ENCODE data around the gene GRPEL1.

Gene GRPEL1

GRCh38 chr4:7043284-7044136 lies 24.4 kb downstream of the GRPEL1 start, which contains the start of gene TADA2B:
Gene TADA2B (plus strand): TSS chr4:7043372. CDS start chr4:7043580, 208 bp downstream.
- DNase-seq: no peak

DNA sequence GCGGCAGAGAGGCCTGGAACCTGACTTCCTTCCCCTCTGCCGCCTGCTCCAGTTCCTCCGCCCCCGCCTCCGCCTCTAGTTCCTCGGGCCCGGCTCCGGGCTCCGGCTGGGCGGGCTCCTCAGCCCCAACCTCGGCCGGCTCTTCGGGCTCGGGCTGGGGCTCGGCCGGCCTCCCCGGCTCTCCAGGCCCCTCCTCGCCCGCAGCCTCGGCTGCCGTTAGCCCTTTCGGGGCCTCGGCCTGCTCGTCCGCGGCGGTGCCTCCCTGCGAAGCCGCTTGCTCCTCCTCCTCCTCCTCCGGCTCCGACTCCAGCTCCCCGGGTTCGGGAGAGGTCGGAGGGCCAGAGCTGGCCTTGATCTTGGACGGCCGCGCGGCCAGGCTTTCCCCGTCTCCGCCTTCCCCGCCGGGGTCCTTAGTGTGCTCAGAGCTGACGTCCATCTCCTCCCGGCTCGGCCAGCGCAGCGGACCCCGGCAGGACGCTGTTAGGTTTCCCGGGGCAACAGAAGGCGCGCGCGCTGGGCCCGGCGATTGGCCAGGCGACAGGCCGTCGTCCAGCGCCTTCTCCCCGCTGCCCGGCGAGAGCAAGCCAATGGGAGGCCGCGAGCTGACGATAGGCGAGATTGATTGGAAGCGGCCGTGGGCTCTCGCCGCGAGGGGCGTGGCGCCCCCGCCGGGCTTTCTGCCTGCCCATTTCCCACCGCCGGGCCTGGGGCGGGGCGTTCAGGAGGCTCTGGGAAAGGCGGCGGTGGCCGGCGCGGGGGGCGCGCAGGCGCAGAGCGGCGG lies 25.2 kb downstream of the GRPEL1 start:
- DNase-seq: peak; percentile 95

DNA sequence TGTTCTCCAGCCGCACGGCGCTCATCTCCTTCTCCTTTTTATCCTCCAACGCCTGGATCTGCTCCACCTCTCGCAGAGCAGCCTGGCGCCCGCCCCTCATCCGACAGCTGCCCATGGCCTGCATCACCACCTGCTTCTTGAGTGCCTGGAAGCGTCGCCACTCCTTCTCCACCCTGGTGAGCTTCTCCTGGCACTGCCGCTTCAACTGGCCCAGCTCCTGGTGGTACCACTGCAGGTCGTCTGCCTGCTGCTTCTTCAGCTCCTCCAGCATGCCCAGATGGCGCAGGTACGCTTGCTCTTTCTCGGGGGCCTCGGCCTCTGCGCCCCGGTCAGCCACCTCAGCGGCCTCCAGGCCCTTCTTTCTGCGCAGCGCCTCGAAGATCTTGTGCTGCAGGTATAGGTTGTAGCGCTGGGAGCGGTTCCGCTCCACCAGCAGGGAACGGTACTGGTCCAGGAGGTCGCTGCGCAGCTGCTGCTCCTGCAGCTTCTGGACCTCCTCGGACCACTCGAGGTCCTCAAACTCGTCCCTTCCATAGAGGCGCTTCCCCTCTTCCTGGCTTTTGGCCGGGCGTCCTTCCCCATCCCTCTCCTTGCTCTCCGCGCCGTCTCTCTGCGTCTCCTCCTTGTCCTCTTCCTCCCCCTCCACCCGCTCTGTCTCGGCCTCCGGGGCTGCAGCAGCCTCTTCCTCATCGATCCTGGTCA lies 25.9 kb downstream of the GRPEL1 start:
- DNase-seq: peak; percentile 30

- no peak for DNase-seq
Measured at GRCh38 chr4:7041246-7041645, 26.6 kb downstream of the GRPEL1 start.

DNA sequence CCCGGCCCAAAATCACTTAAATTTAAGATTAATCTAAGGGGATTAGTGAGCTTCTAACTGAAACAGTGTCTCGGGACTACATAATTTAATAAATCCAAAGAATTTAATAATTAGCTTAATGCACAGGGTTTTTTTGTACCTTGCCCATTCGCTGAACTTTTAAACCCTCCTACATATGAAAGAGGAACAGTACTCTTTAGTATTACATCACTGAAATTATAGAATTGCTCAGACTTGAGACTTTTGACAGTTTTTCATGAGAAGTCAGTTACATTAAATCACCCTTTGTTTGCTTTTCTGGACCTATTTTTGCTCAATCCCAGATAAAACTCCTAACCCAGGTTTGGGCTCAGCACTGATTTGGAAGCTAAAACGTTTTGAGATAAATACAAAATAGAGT lies 27.1 kb downstream of the GRPEL1 start:
- DNase-seq: peak; percentile 70

DNA sequence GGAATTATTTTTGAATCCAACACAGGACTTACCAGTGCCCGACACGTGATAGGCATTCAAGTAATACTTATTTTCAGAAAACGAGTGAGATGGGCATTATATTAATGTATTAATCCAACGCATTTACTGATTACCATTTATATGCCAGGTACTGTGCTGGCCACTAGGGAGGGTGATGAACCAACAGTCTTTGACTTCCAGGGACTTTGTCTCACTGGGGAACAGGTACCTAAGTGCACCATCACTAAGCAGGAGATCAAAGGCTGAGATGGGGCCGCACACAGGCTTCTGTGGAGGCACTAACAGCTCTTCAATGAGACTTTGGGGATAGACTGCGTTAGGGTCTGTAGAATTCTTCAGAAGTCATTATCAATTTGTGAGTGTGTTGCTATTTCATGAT lies 30.4 kb downstream of the GRPEL1 start:
- no peak for DNase-seq

GRCh38 chr4:7034262-7035081 lies 33.4 kb downstream of the GRPEL1 start:
- no peak for DNase-seq

- no peak for DNase-seq
Measured at GRCh38 chr4:7032596-7032995, 35.3 kb downstream of the GRPEL1 start.

DNA sequence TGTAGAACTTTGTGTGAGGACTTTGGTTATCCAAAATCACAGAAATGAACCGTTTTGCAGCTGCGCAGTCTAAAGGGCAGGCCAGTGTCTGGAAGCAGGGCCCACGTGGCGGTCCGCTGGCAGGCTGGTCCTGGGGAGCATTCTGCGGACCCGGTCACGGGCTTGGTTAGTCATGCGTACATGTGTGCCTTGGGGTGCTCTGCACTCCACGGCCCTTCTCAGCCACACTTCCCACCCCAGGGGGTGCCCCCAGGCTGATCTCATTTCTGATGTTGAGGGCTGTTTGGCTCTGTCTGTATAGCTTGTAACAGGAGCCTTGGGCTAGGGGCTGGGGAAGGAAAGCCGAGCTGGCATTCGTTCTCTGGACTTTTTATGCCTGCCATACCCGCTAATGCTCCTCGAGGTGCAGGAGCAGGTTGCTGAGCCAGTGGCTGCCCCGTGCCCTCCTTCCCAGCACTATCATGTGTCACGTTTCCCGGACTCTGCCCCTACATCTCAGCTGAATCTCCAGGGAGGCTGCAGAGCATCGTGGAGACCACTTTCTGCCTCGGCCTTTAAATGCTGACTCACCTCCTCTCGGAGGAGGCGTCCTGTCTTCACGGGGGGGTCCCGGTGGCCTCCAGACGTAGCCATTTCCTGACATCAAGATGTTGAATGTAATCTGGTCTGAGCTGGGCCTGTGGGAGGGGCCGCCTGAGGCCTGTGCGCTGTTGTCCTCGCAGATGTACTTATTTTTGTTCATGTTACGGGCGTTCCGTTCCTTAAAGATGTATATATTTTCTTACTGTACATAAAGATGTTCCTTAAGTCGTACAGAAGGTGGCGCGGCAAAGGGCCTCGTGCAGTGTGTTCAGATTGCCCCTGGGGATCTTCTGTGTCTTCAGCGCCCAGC lies 36.1 kb downstream of the GRPEL1 start:
- DNase-seq: no peak

DNA sequence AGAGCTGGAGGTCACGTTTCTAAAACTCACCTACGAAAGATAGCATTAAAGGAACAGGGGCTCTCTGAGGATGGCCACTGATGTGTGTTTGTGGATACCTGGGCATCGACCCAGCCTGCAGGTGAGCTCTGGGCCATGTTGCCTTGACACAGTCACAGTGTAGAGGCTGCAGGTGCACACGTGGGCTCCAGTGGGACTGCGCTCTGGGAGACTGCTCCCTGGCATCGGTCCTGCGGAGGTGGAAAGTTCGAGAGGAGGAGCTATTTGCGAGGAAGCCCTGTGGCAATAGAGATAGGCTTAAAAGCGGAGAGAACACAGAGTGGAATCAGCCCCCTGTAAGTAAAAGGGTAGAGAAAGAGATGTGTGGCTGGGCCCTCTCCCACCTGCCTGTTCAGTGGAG lies 37.0 kb downstream of the GRPEL1 start:
- no peak for DNase-seq

- DNase-seq: no peak
Measured at GRCh38 chr4:7029921-7030320, 37.9 kb downstream of the GRPEL1 start.

GRCh38 chr4:7029212-7029611 lies 38.7 kb downstream of the GRPEL1 start:
- DNase-seq: no peak

GRCh38 chr4:7027913-7028312 lies 40.0 kb downstream of the GRPEL1 start:
- no peak for DNase-seq

- no peak for DNase-seq
Measured at GRCh38 chr4:7027284-7027683, 40.6 kb downstream of the GRPEL1 start.

GRCh38 chr4:7026107-7026506 lies 41.8 kb downstream of the GRPEL1 start:
- DNase-seq: no peak

GRCh38 chr4:7025040-7025602 lies 42.7 kb downstream of the GRPEL1 start:
- no peak for DNase-seq

- no peak for DNase-seq
Measured at GRCh38 chr4:7024336-7024890, 43.5 kb downstream of the GRPEL1 start.

GRCh38 chr4:7023901-7024300 lies 44.0 kb downstream of the GRPEL1 start:
- DNase-seq: no peak

DNA sequence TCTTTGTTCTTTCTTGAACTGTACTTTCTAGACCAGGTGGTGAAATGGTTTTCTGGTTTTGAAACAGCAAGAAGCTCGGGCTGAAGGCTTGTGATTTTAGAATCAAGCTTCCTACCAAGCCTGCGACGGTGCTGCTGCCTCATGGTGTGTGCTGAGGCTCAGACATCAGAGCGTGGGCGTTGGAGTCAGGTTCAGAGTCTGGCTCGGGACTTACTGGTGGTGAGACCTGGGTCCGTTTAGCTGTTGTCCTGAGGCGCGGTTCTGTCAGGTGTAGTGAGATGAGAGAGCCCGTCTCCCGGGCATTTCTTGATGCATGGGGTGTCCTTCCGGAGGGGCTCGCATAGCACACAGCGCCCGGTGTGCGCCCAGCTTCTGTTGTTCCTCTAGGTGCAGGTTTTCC lies 44.4 kb downstream of the GRPEL1 start:
- no peak for DNase-seq

DNA sequence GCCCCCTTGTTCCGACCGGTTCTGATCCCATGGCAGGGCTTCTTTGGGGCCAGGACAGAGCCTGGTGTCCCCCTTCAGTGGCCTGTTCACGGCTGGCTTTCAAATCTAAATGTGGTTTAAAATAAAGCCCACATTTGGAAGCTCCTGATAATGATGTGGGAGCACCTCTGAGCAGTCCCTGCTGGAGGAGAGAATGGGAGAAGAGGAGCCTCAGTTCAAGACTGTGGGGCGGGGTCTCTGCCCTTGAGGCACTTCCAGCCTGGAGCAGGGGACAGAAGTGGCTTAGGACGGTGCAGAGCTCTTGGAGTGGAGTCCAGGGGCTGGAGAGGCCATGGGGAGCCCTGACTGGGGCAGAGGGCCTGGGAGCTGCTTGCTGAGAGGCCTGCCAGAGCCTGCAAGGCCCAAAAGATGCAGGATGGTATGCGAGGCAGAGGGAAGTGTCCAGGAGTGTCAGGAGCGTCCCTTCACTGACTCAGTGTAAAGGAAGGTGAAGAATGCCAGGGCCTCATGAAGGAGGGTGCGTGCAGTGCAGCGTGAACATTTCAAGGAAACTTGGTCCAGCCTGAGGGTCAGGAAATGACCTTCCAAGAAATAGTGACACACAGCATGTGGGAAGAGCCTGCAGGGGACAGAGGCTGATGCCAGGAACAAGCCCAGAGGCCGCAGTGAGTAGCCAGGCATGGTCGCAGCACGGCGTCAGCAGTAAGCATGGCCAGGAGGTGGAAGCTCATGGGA lies 45.8 kb downstream of the GRPEL1 start:
- no peak for DNase-seq
